GM21529 (cell line): ENCODE results near the gene FCHSD2.

Experiments
- ATAC-seq: cut with Tn5 transposase; IDR thresholded peaks from one replicate; pipeline ENCODE4 v1.9.1; 2021; ENCODE audit not compliant: unreplicated experiment

FCHSD2 gene

GRCh38 chr11:73172992-73173656 is 31.0 kb upstream of the FCHSD2 start:
- ATAC-seq, result no peak

GRCh38 chr11:73171436-73172161 is 29.5 kb upstream of the FCHSD2 start:
- ATAC-seq, result no peak

GRCh38 chr11:73170140-73170539 is 28.0 kb upstream of the FCHSD2 start:
- ATAC-seq, result no peak

- ATAC-seq, result no peak
Observed at GRCh38 chr11:73168925-73169579, 26.9 kb upstream of the FCHSD2 start.

- ATAC-seq, result no peak
Observed at GRCh38 chr11:73167363-73167954, 25.3 kb upstream of the FCHSD2 start.

- no peak for ATAC-seq
Observed at GRCh38 chr11:73164803-73165540, 22.9 kb upstream of the FCHSD2 start.

- no peak for ATAC-seq
Observed at GRCh38 chr11:73163638-73164174, 21.6 kb upstream of the FCHSD2 start.

- no peak for ATAC-seq
Observed at GRCh38 chr11:73162196-73162740, 20.1 kb upstream of the FCHSD2 start.

- no peak for ATAC-seq
Observed at GRCh38 chr11:73160005-73160760, 18.1 kb upstream of the FCHSD2 start.

GRCh38 chr11:73159297-73159696 is 17.2 kb upstream of the FCHSD2 start:
- ATAC-seq, result no peak

- no peak for ATAC-seq
Observed at GRCh38 chr11:73158356-73159051, 16.4 kb upstream of the FCHSD2 start.

- ATAC-seq, result peak; percentile 35
Observed at GRCh38 chr11:73157101-73158010, 15.2 kb upstream of the FCHSD2 start.

- ATAC-seq, result no peak
Observed at GRCh38 chr11:73156686-73157085, 14.6 kb upstream of the FCHSD2 start.

- ATAC-seq, result no peak
Observed at GRCh38 chr11:73156114-73156513, 14.0 kb upstream of the FCHSD2 start.

- no peak for ATAC-seq
Observed at GRCh38 chr11:73155102-73155501, 13.0 kb upstream of the FCHSD2 start.

GRCh38 chr11:73154178-73154577 is 12.1 kb upstream of the FCHSD2 start:
- ATAC-seq, result peak; percentile 55

GRCh38 chr11:73152861-73153483 is 10.9 kb upstream of the FCHSD2 start:
- peak; percentile 61 for ATAC-seq
